H1 (cell line): Measurements from ENCODE around the gene MLC1. TPM values are rescaled to one million over a fixed set of nuclear protein-coding genes. Genes with fewer than 3 reads are reported as not detected.

Source experiments
- CTCF ChIA-PET: fragments of 300-600 bp; sonication (Branson Sonifier 250); formaldehyde crosslinking; loops from one replicate; lab custom pipeline; 2021; ENCODE audit not compliant: partially characterized antibody; lab: Charles Lee
- POLR2A ChIA-PET: fragments of 300-600 bp; sonication (Branson Sonifier 250); formaldehyde crosslinking; loops from one replicate; lab custom pipeline; 2021; ENCODE audit warnings: inconsistent platforms; ENCODE audit not compliant: partially characterized antibody; lab: Charles Lee
- DNase-seq, 2 experiments: peaks; one replicate each; pipeline versions ENCODE4 v3.0.0 to v3.0.0-alpha.2; 2010 to 2022; ENCODE audit warnings: low spot score in 2 of 2, low read depth in 1 of 2, mixed read lengths in 1 of 2
- FAIRE-seq: peaks from 2 replicates; lab custom pipeline; 2011; peaks lifted over from hg19 to GRCh38; lab: Jason Lieb, UNC
- H2AFZ ChIP-seq: 2 replicates; pipeline ENCODE4 v1.8.1; 2012; ENCODE audit warnings: low read length, inconsistent platforms
- H2AK5ac ChIP-seq: 2 replicates; pipeline ENCODE4 v1.6.1; 2013; ENCODE audit warnings: low read depth, low read length
- H2BK120ac ChIP-seq: replicated peaks from 2 replicates; pipeline ENCODE3; 2013; ENCODE audit warnings: low read depth, low read length, inconsistent platforms
- H2BK12ac ChIP-seq: 2 replicates; pipeline ENCODE4 v1.6.1; 2013; ENCODE audit warnings: low read depth, low read length
- H2BK15ac ChIP-seq: 2 replicates; pipeline ENCODE4 v1.6.1; 2013; ENCODE audit warnings: low read length
- H2BK20ac ChIP-seq: 2 replicates; pipeline ENCODE4 v1.6.1; 2013; ENCODE audit warnings: low read length
- H2BK5ac ChIP-seq: 2 replicates; pipeline ENCODE4 v1.6.1; 2013; ENCODE audit warnings: low read depth, low read length
- H3K14ac ChIP-seq: 2 replicates; pipeline ENCODE4 v1.6.1; 2013; ENCODE audit warnings: inconsistent platforms; ENCODE audit not compliant: insufficient read length
- H3K18ac ChIP-seq: 2 replicates; pipeline ENCODE4 v1.6.1; 2013; ENCODE audit warnings: low read length; ENCODE audit errors: extremely low read depth
- H3K23ac ChIP-seq: 2 replicates; pipeline ENCODE4 v1.6.1; 2013; ENCODE audit warnings: inconsistent platforms; ENCODE audit not compliant: insufficient read length
- H3K23me2 ChIP-seq: 2 replicates; pipeline ENCODE4 v1.6.1; 2013; ENCODE audit warnings: low read depth, low read length
- H3K27ac ChIP-seq: 2 replicates; pipeline ENCODE4 v1.6.1; 2011; ENCODE audit warnings: low read depth, low read length, inconsistent platforms
- H3K27me3 ChIP-seq, 4 experiments: replicated peaks in 1 of 4; 1 replicate in 1 of 4; 2 replicates in 3 of 4; pipeline versions ENCODE4 v1.6.1 to v1.8.1; 2011 to 2013; ENCODE audit warnings: low read length in 3 of 4, mild to moderate bottlenecking in 3 of 4, inconsistent platforms in 2 of 4, mixed read lengths in 2 of 4, moderate library complexity in 1 of 4; ENCODE audit not compliant: control insufficient read depth in 3 of 4, insufficient read depth in 3 of 4; ENCODE audit errors: extremely low read depth in 1 of 4
- H3K36me3 ChIP-seq, 4 experiments: 2 replicates each; pipeline versions ENCODE4 v1.6.1 to v1.8.1; 2011 to 2013; ENCODE audit warnings: mild to moderate bottlenecking in 4 of 4, low read length in 3 of 4, moderate library complexity in 2 of 4, control low read depth in 1 of 4, inconsistent platforms in 1 of 4; ENCODE audit not compliant: insufficient read depth in 4 of 4, control insufficient read depth in 2 of 4
- H3K4ac ChIP-seq: replicated peaks from 2 replicates; pipeline ENCODE3; 2013; ENCODE audit warnings: low read length, low read depth, mixed read lengths, inconsistent platforms; ENCODE audit not compliant: insufficient read length
- H3K4me1 ChIP-seq, 4 experiments: replicated peaks in 1 of 4; 1 replicate in 1 of 4; 2 replicates in 3 of 4; pipeline versions ENCODE4 v1.6.1 to v1.8.1; 2011 to 2013; ENCODE audit warnings: low read length in 3 of 4, inconsistent platforms in 2 of 4, mixed read lengths in 1 of 4; ENCODE audit not compliant: insufficient read depth in 4 of 4, control insufficient read depth in 3 of 4
- H3K4me2 ChIP-seq, 2 experiments: 2 replicates each; pipeline versions ENCODE4 v1.6.1 to v1.8.1; 2011 to 2013; ENCODE audit warnings: low read depth in 2 of 2, low read length in 2 of 2, control low read depth in 1 of 2, inconsistent platforms in 1 of 2, mild to moderate bottlenecking in 1 of 2; ENCODE audit not compliant: insufficient read depth in 1 of 2
- H3K4me3 ChIP-seq, 4 experiments: fragments of 200-600, 300-600 bp in 1 of 4; sonication (generic), shearing (Covaris generic), sonication (Bioruptor Twin) in 1 of 4; 2 replicates each; pipeline versions ENCODE4 v1.5.1 to v1.8.1; 2011 to 2016; ENCODE audit warnings: low read length in 4 of 4, low read depth in 3 of 4, control low read depth in 2 of 4, inconsistent platforms in 2 of 4, mild to moderate bottlenecking in 2 of 4, mixed read lengths in 1 of 4, moderate library complexity in 1 of 4; ENCODE audit not compliant: insufficient read depth in 2 of 4; ENCODE audit errors: extremely low read depth in 1 of 4
- H3K56ac ChIP-seq: replicated peaks from 2 replicates; pipeline ENCODE3; 2013; ENCODE audit warnings: low read depth, mild to moderate bottlenecking, mixed read lengths, low read length, inconsistent platforms; ENCODE audit not compliant: insufficient read length
- H3K79me1 ChIP-seq: 2 replicates; pipeline ENCODE4 v1.6.1; 2013; ENCODE audit warnings: low read depth, low read length, control low read depth
- H3K79me2 ChIP-seq, 2 experiments: 2 replicates each; pipeline versions ENCODE4 v1.6.1 to v1.8.1; 2012 to 2013; ENCODE audit warnings: low read length in 2 of 2, mild to moderate bottlenecking in 2 of 2, inconsistent platforms in 1 of 2; ENCODE audit not compliant: insufficient read depth in 2 of 2, control insufficient read depth in 1 of 2
- H3K9ac ChIP-seq, 4 experiments: replicated peaks in 1 of 4; 1 replicate in 1 of 4; 2 replicates in 3 of 4; pipeline versions ENCODE4 v1.6.1 to v1.8.1; 2011 to 2013; ENCODE audit warnings: low read depth in 3 of 4, low read length in 3 of 4, control low read depth in 2 of 4, mild to moderate bottlenecking in 2 of 4, moderate library complexity in 2 of 4, inconsistent platforms in 1 of 4; ENCODE audit errors: extremely low read depth in 1 of 4
- H3K9me3 ChIP-seq, 2 experiments: 2 replicates each; pipeline versions ENCODE4 v1.6.1 to v1.8.1; 2012 to 2013; ENCODE audit warnings: mild to moderate bottlenecking in 2 of 2, moderate library complexity in 2 of 2, control low read depth in 1 of 2, inconsistent platforms in 1 of 2, low read depth in 1 of 2, low read length in 1 of 2, mixed read lengths in 1 of 2; ENCODE audit not compliant: insufficient read depth in 2 of 2
- H4K20me1 ChIP-seq, 2 experiments: replicated peaks in 1 of 2; 2 replicates each; pipeline versions ENCODE3 to v1.8.1; 2011 to 2013; ENCODE audit warnings: inconsistent platforms in 2 of 2, low read length in 2 of 2, mild to moderate bottlenecking in 1 of 2; ENCODE audit not compliant: insufficient read depth in 2 of 2, control insufficient read depth in 1 of 2
- H4K5ac ChIP-seq: 2 replicates; pipeline ENCODE4 v1.6.1; 2013; ENCODE audit warnings: low read length, low read depth, mixed read lengths, inconsistent platforms; ENCODE audit not compliant: insufficient read length
- H4K8ac ChIP-seq: 2 replicates; pipeline ENCODE4 v1.8.0; 2013; ENCODE audit warnings: mild to moderate bottlenecking, moderate library complexity, low read length, inconsistent platforms; ENCODE audit not compliant: insufficient read depth; ENCODE audit errors: extremely low read depth
- H4K91ac ChIP-seq: replicated peaks from 2 replicates; pipeline ENCODE3; 2013; ENCODE audit warnings: low read length, mixed read lengths, inconsistent platforms; ENCODE audit not compliant: insufficient read length
- ATF3 ChIP-seq: IDR thresholded peaks from 2 replicates; pipeline ENCODE4 v1.6.1; 2011; ENCODE audit warnings: low read depth, mild to moderate bottlenecking, low read length; ENCODE audit not compliant: insufficient read depth
- BACH1 ChIP-seq: IDR thresholded peaks from 2 replicates; pipeline ENCODE4 v1.6.1; 2012; ENCODE audit warnings: low read length, improper control_type of control experiment
- E2F6 ChIP-seq: IDR thresholded peaks from 2 replicates; pipeline ENCODE4 v1.6.1; 2012; ENCODE audit warnings: inconsistent platforms
- EZH2 ChIP-seq: fragments of 200-600 bp; sonication (generic); IDR thresholded peaks from 2 replicates; pipeline ENCODE4 v1.7.1; 2012; ENCODE audit warnings: low read depth, mild to moderate bottlenecking, moderate library complexity, low read length, inconsistent platforms; ENCODE audit not compliant: severe bottlenecking
- PHF8 ChIP-seq: fragments of 200-600 bp; sonication (generic); conservative IDR thresholded peaks from 2 replicates; pipeline ENCODE4 v1.7.1; 2012; ENCODE audit warnings: low read depth, mild to moderate bottlenecking, inconsistent platforms, low read length, moderate library complexity
- RFX5 ChIP-seq: IDR thresholded peaks from 2 replicates; pipeline ENCODE4 v1.6.1; 2011; ENCODE audit warnings: low read depth, low read length, improper control_type of control experiment, borderline replicate concordance
- SUZ12 ChIP-seq: fragments of 200-600 bp; sonication (generic); IDR thresholded peaks from 2 replicates; pipeline ENCODE4 v1.6.1; 2012; ENCODE audit warnings: mild to moderate bottlenecking, inconsistent platforms, low read length, moderate library complexity, mixed read lengths
- TBP ChIP-seq: IDR thresholded peaks from 2 replicates; pipeline ENCODE4 v1.6.1; 2011; ENCODE audit warnings: low read depth, low read length, improper control_type of control experiment
- USF2 ChIP-seq: IDR thresholded peaks from 2 replicates; pipeline ENCODE4 v1.6.1; 2011; ENCODE audit warnings: low read length, improper control_type of control experiment
- ZNF274 ChIP-seq: IDR thresholded peaks from 2 replicates; pipeline ENCODE4 v1.7.0; 2012; ENCODE audit warnings: low read length, borderline replicate concordance; ENCODE audit errors: extremely low read depth
- WGBS, 2 experiments: shearing (Covaris generic) in 1 of 2; methylation state at CpG; one replicate each; pipeline versions ENCODE4 v1.1.6 to v1.1.7; 2013 to 2015; ENCODE audit warnings: low lambda C conversion rate in 2 of 2, mixed read lengths in 2 of 2, inconsistent platforms in 1 of 2, low coverage in 1 of 2, missing lambda C conversion rate in 1 of 2; ENCODE audit not compliant: insufficient replicate concordance in 2 of 2, insufficient coverage in 1 of 2, insufficient read length in 1 of 2; ENCODE audit errors: extremely low coverage in 1 of 2, missing lambda C conversion rate in 1 of 2; 5-methylcytosine and 5-hydroxymethylcytosine counted together
- polyA plus RNA-seq, 7 experiments: library from polyadenylated mRNA; depleted of rRNA in 3 of 7; stranded (reverse) in 5 of 7; unstranded in 2 of 7; fragments of >200 nt in 5 of 7; fragments of 200-250 nt in 2 of 7; gene quantifications; 1 replicate in 5 of 7; 2 replicates in 1 of 7; 4 replicates in 1 of 7; pipeline versions ENCODE4 v1.2.1 to v1.2.3, GENCODE V29; 2011 to 2013; ENCODE audit warnings: missing spikeins in 2 of 7, mixed read lengths in 2 of 7
- total RNA-seq: library from RNA; stranded (reverse); fragmentation: NEBNext Ultra II Directional; extraction: Animal tissue kit (Norgen Biotek cat#: 25700); gene quantifications from 2 replicates; pipeline ENCODE4 v1.2.1, GENCODE V29; 2021

MLC1 gene
- total and polyA plus RNA-seq, 2 of the 8 experiments (the other 6 are each of a cell fraction or from before 2014, with no cell fraction given), result 0.20 TPM; not detected in 1

GRCh38 chr22:50041361-50042065 is 43.7 kb downstream of the MLC1 start:
- H3K14ac ChIP-seq, result no peak overlapping the region
- H3K4ac ChIP-seq, result no peak overlapping the region
- H3K4me2 ChIP-seq, result no peak overlapping the region
- H3K23ac ChIP-seq, result no peak overlapping the region
- 91% methylated on average over 17 of the region's 17 CpGs; no CpG with 5 or more reads in 1 of the 2 experiments for WGBS, 2 experiments
- H3K4me1 ChIP-seq, result no peaks in the 10 kb centered on the region; a peak in 1 of 7 replicates
- H3K9ac ChIP-seq, result no peak overlapping the region
- no peak overlapping the region for H3K56ac ChIP-seq
- H3K18ac ChIP-seq, result no peak overlapping the region
- H3K23me2 ChIP-seq, result no peaks in the 10 kb centered on the region
- TF ChIP-seq USF2, result no peak
- TF ChIP-seq PHF8, result no peak
- no peak for TF ChIP-seq TBP
- TF ChIP-seq RFX5, result no peak
- TF ChIP-seq ZNF274, result no peak
- no peak for TF ChIP-seq EZH2
- TF ChIP-seq ATF3, result no peak
- no peak for TF ChIP-seq BACH1
- TF ChIP-seq SUZ12, result no peak
- TF ChIP-seq E2F6, result no peak
- no peak overlapping the region for H2BK15ac ChIP-seq
- H3K9me3 ChIP-seq, result peaks cover 5 to 7% of the 10 kb centered on the region in 2 experiments; a peak in 2 of 4 replicates
- H4K5ac ChIP-seq, result no peak overlapping the region
- ChIA-PET CTCF (interaction anchor here (1.1 to 1.3 kb wide), 2 partner anchors 11 to 101 kb away, joined by 3 to 4 read pairs; no protein-coding TSS in a partner anchor), POLR2A (interaction anchor here (0.6 kb wide), 1 partner anchor 316 kb away, joined by 3 read pairs; no protein-coding TSS in a partner anchor)
- no peaks in the 10 kb centered on the region for H3K79me2 ChIP-seq
- H3K4me3 ChIP-seq, result no peak overlapping the region
- H2BK12ac ChIP-seq, result no peak overlapping the region
- H4K20me1 ChIP-seq, result no peaks in the 10 kb centered on the region
- no peak overlapping the region for H2BK20ac ChIP-seq
- no peak overlapping the region for H4K91ac ChIP-seq
- H2AFZ ChIP-seq, result no peak overlapping the region
- FAIRE-seq (no peak), DNase-seq (no peak)
- no peak overlapping the region for H2AK5ac ChIP-seq
- no peaks in the 10 kb centered on the region for H3K79me1 ChIP-seq
- no peak overlapping the region for H2BK120ac ChIP-seq
- no peak overlapping the region for H2BK5ac ChIP-seq
- H3K36me3 ChIP-seq, result no peaks in the 10 kb centered on the region
- no peaks in the 10 kb centered on the region for H3K27me3 ChIP-seq
- no peak overlapping the region for H3K27ac ChIP-seq
- H4K8ac ChIP-seq, result no peak overlapping the region; the same call in 1 of the 2 replicates
